GM19023 (cell line): ENCODE data around the gene RERE.

Experiments used
- ATAC-seq: cut with Tn5 transposase; IDR thresholded peaks from one replicate; pipeline ENCODE4 v1.9.1; 2021; ENCODE audit warnings: mild to moderate bottlenecking, moderate library complexity; ENCODE audit not compliant: unreplicated experiment

RERE gene

DNA sequence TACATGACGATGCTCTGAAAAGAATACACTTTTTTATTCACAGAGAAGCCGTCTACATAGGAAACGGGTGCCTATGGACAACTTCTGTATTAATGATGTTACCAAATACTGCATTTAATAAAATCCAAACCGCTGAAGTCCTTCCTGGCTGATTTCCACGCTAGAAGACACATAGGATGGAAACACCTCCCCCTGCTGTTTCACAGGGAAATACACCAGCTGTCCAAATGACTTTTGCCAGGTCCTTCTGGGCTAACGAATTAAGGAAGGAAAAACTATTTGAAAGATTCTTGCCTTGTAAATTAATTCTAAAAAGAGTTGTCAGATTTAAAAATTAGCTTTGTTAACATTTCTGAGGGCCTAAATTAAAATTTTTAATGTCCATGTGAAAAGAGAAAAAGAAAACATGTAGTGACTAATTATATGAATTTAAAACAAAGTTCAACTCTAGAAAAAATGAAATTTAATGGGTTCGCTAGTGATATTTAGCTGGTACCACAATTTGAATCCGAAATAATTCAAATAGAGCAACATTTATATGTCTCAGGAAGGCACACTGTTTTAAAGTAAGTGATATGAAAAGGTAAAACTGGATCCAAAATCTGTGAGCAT, 146.0 kb downstream of the RERE start:
- ATAC-seq, result no peak

DNA sequence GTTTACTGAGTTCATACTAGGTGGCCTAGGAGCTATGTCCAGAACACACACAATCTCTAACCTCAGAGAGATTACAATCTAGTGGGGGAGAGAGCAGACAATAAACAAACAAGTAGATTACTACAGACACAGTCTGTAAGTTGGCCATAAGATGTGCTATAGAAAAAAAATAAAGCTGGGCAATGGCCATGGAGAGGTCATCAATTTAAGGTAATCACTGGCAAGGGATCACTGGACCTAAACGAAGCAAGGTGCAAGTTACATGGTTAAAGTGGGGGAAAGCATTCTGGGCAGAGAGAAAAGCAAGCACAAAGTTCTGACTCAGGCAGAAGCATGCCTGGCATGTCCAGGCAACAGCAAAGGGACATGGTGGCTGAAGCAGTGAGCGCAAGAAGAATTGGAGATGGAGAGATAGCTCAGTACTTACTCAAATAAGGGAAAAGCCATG, 147.0 kb downstream of the RERE start:
- ATAC-seq, result no peak

DNA sequence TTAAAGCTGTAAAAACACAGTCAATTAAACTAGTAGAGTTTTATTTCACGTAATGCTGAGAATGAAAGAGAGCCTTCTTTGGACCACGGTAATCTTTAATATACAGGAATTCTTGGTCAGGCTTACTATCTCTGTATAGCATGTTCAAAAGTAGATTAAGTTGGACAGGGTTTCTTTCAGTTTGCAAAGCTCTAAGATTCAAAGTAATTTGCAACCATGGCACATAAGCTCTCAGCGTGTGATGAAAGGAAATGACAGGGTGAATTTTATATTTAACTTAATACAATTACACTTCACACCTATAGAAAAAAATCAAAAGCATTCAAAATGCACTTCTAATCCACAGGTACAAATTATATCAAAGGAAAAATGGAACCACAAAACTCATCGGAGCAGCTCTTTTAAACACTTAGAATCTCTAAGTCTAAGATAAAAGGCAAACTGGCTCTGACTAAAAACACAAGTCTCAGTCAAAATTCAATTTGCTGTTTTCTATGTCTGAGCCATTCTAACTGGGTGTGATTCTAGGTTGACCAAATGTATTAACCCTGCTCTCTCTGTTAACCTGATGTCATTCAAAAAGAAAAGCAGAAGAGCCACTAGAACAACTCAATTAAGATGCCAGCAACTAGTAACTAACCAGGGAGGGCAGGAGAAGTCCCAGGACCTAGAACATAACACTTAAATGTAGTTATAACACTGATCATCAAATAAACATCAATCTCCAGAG, 147.7 kb downstream of the RERE start:
- ATAC-seq, result no peak

DNA sequence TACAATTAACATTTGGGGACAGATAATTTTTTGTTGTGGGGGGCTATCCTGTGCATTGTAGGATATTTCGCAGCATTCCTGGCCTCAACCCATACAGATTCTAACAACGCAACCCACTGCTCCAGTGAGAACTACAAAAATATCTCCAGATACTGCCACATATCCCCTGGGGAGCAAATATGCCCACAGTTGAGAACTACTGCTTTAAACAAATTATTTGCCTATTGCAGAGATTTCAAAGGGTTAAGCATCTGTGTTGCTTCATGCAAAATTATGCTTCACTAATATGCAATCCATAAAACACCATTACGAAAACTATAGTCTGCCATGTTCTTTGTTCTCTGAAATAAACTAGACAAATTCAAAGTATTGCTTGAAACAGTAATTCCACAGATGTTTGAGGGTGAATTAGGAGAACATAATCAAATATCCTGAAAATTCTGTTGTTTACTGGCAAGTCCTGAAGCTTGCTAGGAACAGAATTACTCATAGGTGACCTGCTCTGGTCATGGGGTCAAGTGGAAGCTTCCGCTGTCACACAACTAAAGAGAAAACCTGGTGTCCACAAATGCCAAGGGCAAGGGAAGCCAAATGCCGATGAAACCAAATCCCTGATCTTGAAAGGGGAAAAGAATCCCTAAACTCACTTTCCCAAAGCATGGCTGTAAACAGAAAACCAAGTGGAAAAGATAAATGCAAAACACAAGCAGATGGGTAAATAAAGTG, 149.4 kb downstream of the RERE start:
- ATAC-seq, result no peak

DNA sequence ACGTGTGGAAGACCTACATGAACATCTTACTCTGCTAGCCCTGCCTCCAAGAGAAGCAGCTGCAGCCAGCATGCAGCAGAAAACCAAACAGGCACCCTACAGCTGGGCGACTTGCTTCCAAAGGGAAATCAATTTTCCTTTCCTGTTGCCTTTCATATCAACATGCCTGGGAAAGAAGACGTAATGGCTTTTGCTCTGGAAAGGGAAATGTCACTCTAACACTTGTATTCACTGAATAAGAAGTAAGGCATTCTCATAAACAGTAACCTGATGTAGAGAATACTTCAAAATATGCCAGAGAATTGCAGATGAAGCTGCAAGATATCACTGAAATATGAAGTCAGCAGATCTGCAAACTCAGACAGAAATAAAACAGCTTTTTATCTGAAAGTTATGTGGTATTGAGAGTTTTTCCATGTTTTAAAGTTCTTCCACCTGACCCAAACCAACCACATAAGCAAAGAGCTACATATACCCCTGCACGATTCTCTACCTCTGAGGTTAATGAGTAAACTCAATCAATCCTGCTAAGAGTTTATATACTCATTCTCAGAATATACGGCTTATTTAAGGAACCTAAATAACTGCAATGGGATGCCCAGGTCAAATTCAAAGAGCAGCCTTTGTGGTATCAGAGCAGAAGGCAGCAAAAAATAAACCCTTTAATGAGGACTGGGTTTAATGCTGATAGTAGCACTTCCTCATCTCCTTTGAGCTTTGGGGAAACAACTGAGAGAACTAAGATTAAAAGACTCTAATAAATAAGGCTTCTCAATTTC, 150.9 kb downstream of the RERE start:
- no peak for ATAC-seq

DNA sequence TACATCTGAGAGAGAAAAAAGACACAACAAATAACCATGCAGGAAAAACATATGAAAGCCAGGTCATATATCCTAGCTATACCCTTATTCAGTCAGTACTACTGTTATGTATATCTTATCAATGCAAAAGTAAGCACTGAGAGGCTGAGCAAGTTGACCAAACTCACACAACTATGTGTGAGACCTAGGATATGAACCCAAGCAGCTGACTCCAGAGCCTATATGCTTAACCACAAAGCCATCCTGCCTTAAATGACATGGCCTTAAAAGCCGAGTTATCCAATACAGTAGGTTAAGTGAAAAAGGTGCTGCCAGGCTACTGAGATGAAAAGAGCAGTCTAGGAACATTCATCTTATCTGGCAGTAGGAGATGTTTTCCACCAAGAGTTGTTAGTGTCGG, 151.6 kb downstream of the RERE start:
- no peak for ATAC-seq

DNA sequence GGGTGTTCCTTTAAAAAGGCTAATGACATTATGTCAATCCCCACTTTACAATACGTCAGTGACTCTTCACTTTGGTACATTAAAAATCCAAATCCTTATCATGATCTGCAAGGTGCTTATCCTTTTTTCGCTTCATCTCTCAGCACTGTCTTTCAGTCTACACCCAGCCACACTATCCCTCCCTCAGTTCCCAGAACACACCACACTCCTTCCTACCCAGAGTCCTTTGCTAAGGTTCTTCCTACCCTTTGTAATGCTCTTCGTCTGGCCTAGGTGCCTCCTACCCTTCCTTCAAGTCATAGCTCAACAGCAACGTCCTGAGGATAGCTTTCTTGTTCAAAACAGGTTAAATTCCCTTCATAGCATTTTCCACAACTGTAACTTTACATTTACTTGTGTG, 152.6 kb downstream of the RERE start:
- no peak for ATAC-seq

DNA sequence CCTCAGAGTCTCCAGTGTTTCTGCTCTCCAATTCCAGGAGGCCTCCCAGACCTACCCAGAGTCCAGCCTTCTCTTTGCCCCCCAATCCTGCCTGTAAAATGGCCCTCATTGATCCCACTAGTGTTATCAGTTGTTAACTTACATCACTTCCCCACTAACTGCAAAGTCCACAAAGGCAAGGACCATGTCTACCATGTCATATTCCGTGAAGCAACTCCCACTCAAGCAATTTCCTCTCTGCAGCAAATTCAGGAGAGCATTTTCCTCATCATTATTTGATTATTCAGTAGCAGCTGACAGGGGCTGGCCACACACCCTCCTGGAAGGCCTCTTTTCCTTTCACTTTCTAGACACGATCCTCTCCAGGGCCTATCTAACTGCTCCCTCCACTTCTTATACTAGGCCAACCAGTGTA, 153.5 kb downstream of the RERE start:
- no peak for ATAC-seq

DNA sequence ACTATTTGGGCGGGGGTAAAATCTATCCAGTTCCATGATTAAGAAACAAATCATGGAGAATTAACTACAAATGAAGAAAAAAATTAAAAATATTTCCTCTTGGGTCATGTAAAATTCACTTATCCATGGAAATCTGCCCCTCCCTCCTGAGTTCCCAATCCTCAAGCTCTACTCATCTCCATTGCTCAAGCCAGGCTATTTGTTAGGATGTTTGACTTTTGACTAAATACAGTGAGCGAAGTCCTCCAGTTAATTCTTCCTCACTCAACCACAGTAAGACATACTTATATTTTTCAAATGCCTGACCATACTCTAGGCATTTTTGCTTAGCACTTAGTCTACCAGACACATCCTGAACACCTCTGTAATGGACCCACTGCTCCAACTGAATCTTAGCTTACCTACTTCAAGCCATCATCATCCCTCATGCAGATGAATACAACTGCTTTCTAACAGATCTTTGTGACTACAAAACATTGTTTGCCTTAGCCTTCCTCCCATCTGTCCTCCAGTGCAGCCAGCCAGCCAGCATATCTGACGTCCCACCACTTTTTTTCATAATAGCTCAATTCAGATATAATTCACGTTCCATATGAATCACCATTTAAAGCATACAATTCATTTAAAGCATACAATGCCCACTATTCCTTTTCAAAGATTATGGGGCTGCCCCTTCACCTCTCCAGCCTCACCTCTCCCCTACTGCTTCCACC, 154.2 kb downstream of the RERE start:
- no peak for ATAC-seq

DNA sequence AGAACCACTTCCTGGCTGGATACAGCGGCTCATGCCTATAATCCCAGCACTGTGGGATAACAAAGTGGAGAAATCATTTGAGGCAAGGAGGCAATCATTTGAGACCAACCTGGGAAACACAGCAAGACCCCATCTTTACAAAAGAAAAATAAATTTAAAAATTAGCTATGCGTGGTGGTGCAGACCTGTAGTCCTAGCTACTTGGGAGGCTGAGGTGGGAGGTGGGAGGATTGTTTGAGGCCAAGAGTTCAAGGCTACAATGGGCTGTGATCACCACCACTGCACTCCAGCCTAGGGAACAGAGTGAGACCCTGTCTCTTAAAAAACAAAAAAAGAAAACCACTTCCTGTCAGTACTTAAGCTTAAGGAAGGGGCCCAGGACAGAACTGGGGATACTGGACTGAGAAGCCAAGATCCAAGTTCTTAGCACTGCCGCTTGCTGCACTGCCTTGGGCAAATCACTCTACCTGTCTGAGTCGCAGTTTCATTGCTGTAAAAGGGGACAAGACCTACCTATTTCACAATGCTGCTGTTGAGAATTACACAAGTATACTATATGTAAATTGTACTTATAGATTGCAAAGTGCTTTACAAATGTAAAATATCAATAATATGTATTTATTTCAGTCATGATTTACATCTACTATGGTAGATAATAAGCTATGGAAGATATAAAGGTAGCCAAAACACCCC, 154.9 kb downstream of the RERE start:
- ATAC-seq, result no peak

DNA sequence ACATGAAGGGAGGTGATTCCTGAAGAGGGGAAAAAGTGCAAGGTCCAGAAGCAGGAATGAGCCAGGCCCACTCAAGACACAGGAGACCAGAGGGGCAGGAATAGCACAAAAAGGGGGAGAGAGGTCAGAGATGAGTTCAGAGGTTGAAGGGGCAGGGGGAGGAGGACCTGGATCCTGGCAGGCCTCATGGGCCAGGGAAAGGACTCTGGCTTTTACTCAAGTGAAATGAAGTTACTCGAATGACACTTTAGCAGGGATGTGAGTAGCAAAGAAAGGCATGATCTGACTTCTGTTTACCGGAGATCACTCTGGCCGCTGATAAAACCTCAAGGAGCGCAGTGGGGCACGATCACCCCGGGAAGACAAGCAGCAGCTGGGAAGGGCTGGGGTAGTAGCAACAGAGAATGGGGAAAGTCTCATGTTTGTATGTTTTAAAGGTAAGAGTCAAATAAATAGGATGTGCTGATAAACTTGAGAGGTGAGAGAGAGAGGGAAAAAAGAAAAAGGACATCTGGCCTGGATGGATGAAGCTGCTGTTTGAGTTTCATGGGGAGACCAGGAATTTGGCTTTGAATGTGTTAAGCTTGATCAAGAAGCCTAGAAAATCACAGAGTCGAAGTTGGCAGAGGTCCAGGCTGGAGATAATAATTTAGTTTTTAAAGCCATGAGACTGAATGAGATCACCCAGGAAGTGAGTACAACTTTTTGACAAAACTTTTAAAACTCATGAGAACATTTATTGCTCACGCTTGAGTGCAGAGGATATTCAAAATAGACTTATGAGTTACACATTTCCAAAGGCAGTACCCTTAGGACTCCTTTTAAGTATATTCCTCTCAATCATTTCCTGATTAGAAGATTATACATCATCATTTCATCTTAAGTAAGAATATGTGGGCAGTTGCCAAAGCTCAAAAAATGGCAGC, 156.0 kb downstream of the RERE start:
- no peak for ATAC-seq

DNA sequence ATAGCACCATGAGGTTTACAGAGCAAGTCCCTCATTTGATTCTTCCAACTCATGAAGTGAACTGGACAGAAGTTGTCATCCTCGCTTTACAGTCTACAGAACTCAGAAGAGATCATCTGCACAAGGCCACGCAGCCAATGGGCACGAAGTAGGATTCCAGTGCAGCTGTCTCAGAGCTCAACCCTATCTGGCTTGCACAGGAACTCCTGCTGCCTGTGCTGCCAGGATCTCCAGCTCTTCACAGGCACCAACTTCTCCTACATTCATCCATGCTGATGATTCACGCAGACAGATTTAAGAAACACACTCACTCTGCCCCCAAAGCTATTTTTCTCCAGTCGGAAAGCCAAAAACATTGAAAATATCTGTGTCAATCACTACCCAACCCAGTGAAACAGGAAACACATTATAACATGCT, 157.0 kb downstream of the RERE start:
- ATAC-seq, result no peak

DNA sequence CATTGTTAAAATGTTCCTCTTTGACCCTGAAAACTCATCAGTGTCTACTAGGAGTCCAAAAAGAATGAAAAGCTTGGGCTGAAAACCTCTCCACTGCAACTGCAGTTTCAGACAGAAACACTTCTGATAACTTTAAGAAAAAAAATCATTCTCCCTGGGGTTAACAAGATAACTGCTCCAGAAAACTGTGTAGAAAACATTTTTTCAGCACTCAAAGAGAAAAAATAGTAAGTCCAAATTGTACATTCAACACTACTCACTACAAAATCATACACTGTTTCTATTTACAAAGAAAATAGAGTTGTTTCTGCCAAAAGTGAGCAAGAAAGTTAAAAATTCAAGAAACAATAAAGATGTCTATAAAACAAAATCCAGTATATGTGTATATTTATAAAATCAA, 157.8 kb downstream of the RERE start:
- ATAC-seq, result no peak

DNA sequence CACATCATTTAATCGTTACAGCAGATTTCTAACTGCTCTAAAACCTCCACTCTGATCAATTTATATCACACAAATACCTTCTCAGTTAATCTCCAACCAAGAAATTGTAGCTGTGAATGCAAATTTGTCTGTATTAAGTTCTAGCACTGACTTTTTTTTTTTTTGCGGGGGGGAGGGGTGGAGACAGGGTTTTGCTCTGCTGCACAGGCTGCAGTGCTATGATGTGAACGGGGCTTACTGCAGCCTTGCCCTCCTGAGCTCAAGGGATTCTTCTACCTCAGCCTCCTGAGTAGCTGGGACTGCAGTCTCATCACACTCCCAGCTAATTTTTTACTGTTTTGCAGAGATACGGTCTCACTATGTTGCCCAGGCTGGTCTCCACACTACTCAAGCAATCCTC, 163.6 kb downstream of the RERE start:
- no peak for ATAC-seq

DNA sequence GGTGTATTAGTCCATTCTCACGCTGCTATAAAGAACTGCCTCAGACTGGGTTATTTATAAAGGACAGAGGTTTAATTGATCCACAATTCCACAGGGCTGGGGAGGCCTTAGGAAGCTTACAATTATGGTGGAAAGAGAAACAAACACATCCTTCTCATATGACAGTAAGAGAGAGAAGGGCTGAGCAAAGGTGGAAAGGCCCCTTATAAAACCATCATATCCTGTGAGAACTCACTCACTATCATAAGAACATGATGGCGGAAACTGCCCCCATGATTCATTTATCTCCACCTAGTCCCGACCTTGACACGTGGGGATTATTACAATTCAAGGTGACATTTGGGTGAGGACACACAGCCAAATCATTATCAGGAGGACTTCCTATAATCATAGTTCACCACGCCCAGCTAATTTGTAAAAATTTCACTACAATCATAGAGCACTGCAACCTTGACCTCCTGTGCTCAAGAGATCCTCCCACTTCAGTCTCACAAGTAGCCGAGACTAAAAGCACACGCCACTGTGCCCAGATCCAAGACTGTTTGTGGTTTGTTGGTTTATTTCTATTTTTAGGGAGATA, 164.9 kb downstream of the RERE start:
- no peak for ATAC-seq

DNA sequence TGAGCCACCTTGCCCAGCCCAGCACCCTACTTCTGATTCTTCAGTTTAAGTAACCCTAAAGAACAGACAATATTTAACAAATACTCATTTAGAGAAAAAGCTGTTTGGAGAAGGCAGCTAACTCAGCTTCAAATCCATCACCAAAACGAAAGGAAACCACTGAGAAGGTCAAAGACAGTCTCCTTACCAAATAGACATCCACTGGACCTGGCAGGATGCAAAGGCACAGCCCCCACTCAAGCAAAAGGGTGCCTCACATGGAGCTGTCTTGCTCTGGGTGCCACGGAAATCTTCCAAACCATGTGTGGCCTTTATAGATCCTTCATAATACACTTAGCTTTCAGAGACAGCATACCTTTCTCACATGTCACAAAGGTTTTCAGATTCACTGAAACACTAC, 165.5 kb downstream of the RERE start:
- no peak for ATAC-seq

DNA sequence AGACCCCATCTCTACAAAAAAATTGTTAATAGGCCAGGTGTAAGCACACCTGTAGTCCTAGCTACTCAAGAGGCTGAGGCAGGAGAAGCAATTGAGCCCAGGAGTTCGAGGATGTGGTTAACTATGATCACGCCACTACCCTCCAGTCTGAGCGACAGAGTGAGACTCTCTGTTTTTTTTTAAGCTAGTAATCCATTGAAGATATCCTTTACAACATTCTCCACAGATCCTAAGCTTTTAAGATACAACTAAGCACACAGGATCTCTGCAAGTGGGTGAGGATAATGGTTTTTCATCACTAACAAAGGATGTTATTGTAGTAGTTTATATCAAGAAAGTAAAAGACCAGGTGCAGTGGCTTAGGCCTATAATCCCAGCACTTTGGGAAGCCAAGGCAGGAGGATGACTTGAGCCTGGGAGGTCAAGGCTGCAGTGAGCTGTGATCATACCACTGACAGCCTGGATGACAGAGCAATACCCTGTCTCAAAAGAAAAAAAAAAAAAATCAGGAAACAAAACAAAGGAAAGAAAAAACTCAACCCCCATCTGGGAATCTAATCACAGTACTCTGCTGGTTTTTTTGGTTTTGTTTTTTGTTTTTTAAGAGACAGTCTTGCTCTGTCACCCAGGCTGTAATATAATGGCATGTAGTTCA, 166.1 kb downstream of the RERE start:
- ATAC-seq, result no peak

DNA sequence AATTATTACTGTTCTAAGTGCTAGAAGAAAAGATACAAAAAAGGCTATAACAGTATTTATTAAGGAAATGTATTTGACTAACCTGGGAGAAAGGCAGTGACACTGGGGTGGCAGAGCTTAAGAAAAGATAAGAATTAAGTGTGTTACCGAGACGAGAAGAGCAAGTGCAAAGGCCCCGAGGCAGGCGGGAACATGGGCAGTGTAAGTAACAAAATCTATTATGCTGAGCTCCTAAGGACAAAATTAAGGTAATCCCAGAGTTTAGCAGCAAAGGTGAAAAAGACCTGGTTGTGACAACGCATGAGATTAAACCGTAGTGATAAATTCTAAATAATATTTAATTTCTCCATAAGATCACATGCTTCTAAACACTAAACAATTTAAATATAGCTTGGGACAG, 167.6 kb downstream of the RERE start:
- no peak for ATAC-seq
